Stimulated activated memory B cell treated with anti-CD40 and anti-IgM and Interleukin-4, amounts not matched to agents 10 μg/mL and 1 μg/mL and 100 μg/mL, for 72 hours (primary cell): Measurements from ENCODE around the gene DUSP11.
A peak's percentile ranks its signal among the peaks of the same experiment; 100 is the strongest.
"Not testable (repeated sequence)": the region's sequence is repeated elsewhere in the genome, so short reads cannot be mapped to it uniquely, and the experiment has no call there.

Experiments used
- ATAC-seq: fragments of 150-1000 bp; cut with Tn5 transposase; 2 replicates; pipeline ENCODE4 v1.10.0; 2021
- H3K27ac Mint-ChIP-seq: one replicate; pipeline ENCODE4 v1.8.0; 2022; ENCODE audit warnings: mild to moderate bottlenecking, mixed read lengths
- H3K27me3 Mint-ChIP-seq: one replicate; pipeline ENCODE4 v1.8.0; 2022; ENCODE audit warnings: mixed read lengths
- H3K36me3 Mint-ChIP-seq: one replicate; pipeline ENCODE4 v1.8.0; 2022; ENCODE audit warnings: mixed read lengths
- H3K4me1 Mint-ChIP-seq: one replicate; pipeline ENCODE4 v1.8.0; 2022; ENCODE audit warnings: mixed read lengths
- H3K4me3 Mint-ChIP-seq: one replicate; pipeline ENCODE4 v1.8.0; 2022; ENCODE audit warnings: mild to moderate bottlenecking, moderate library complexity, mixed read lengths
- H3K9me3 Mint-ChIP-seq: one replicate; pipeline ENCODE4 v1.8.0; 2022; ENCODE audit warnings: mixed read lengths

Gene DUSP11

GRCh38 chr2:73783883-73784282 is 4.0 kb upstream of the DUSP11 start, which contains the start of gene C2orf78:
C2orf78 (plus strand) TSS chr2:73784183; CDS start chr2:73784310, 127 bp downstream.
- not testable (repeated sequence) for H3K27ac Mint-ChIP-seq, H3K4me1 Mint-ChIP-seq, H3K9me3 Mint-ChIP-seq, ATAC-seq, H3K27me3 Mint-ChIP-seq, H3K36me3 Mint-ChIP-seq, H3K4me3 Mint-ChIP-seq

GRCh38 chr2:73783402-73783801 is 3.5 kb upstream of the DUSP11 start:
- ATAC-seq, H3K27me3 Mint-ChIP-seq, H3K27ac Mint-ChIP-seq, H3K36me3 Mint-ChIP-seq, H3K4me3 Mint-ChIP-seq, H3K9me3 Mint-ChIP-seq, H3K4me1 Mint-ChIP-seq: not testable (repeated sequence)

DNA sequence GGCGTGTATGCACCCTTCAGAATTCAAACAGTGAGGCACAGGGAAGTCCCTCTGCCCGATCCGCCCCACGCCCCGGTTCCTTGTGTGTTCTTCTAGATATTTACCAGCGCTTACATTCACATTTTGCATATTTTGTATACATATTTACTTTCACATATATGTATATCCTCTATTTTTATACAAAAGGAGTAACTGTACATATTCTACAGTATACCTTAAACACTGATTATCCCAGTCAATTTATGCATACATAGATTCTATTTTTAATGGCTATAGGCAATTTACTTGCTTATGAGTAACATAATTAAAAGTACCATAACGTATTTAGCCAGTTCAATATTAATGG is 307 bp upstream of the DUSP11 start:
- Mint-ChIP-seq H3K27ac (peak overlapping the region; percentile 87), H3K36me3 (no peaks in the 10 kb centered on the region), H3K4me3 (peak overlapping the region; percentile 92), H3K27me3 (no peaks in the 10 kb centered on the region), H3K4me1 (peaks cover 18% of the 10 kb centered on the region), H3K9me3 (no peaks in the 10 kb centered on the region)
- ATAC-seq = no peak

GRCh38 chr2:73778867-73779466 is 936 bp downstream of the DUSP11 start:
- H3K36me3 Mint-ChIP-seq = peaks cover 11% of the 10 kb centered on the region

DNA sequence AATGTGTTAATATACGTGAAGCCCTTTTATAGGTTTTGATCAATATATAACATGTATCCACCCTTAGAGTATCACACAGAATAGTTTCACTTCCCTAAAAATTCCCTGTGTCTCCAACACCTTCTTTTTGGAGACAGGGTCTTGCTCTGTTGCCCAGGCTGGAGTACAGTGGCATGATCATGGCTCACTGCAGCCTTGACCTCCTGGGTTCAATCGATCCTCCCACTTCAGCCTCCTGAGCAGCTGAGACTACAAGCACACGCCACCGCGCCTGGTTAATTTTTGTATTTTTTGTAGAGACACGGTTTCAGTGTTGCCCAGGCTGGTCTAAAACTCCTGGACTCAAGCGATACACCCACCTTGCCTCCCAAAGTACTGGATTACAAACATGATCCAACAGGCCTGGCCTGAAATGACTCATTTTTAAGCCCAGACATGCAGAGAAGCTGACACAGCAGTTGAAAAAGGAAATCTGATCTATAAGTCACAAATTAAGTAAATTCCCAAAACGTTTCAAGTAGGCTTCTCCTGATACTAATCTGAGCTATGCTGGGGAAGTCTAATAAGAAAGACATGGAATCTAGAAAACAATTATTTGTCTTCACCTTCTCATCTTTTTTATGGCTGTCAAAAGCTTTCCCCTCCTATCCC is 2.9 kb downstream of the DUSP11 start:
- H3K27me3 Mint-ChIP-seq = no peaks in the 10 kb centered on the region
- no peaks in the 10 kb centered on the region for H3K9me3 Mint-ChIP-seq
- H3K4me1 Mint-ChIP-seq = peaks cover 21% of the 10 kb centered on the region
- no peak for ATAC-seq
- H3K4me3 Mint-ChIP-seq = no peak overlapping the region
- peaks cover 28% of the 10 kb centered on the region for H3K36me3 Mint-ChIP-seq
- H3K27ac Mint-ChIP-seq = no peak overlapping the region

More at GRCh38 chr2:73778867-73779466, 936 bp downstream of the DUSP11 start:
- ATAC-seq, H3K27me3 Mint-ChIP-seq, H3K9me3 Mint-ChIP-seq: not testable (repeated sequence)
- Mint-ChIP-seq H3K4me1 (peaks cover 18% of the 10 kb centered on the region), H3K4me3 (peak overlapping the region; percentile 92), H3K27ac (peak overlapping the region; percentile 87)

DNA sequence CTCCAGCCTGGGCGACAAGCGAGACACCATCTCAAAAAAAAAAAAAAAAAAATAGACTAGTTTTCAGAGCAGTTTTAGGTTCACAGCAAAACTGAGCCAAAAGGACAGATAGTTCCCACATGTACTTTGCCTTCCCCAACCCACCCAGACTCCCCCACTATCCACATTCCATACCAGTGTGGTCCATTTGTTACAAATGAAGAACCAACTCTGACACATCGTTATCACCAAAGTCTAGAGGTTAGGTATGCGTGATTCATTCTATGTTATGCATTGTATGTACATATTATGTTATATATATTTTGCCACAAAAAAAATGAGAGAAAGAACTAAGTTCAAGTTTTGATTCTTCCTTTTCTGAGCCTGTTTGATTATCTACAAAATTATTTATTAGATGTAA is 3.5 kb downstream of the DUSP11 start:
- no peak for ATAC-seq
- H3K4me1 Mint-ChIP-seq = peaks cover 26% of the 10 kb centered on the region
- H3K27me3 Mint-ChIP-seq = no peaks in the 10 kb centered on the region
- no peak overlapping the region for H3K27ac Mint-ChIP-seq
- H3K9me3 Mint-ChIP-seq = no peaks in the 10 kb centered on the region
- H3K36me3 Mint-ChIP-seq = peaks cover 34% of the 10 kb centered on the region
- no peak overlapping the region for H3K4me3 Mint-ChIP-seq

DNA sequence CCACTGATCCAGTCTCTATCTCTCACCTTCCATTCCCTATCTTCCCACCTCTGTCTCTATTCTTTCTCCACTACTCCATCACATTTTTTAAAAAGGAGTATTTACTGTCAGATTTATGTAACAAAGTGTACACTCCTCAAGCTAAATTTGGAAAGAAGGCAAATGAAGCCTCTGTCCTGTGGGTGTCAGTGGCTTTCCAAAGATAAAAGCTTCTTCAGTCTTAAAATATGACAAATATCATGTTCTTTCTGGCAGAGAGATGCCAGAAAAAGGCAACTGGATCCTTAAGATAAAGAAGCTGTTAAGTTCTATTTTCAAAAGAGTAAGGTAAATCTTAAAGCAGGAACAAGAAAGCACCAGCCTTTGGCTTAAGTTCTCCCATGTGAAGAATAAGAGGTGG is 7.1 kb downstream of the DUSP11 start:
- no peaks in the 10 kb centered on the region for H3K27me3 Mint-ChIP-seq
- no peak overlapping the region for H3K27ac Mint-ChIP-seq
- peaks cover 66% of the 10 kb centered on the region for H3K36me3 Mint-ChIP-seq
- no peak overlapping the region for H3K4me3 Mint-ChIP-seq
- peaks cover 27% of the 10 kb centered on the region for H3K4me1 Mint-ChIP-seq
- H3K9me3 Mint-ChIP-seq = no peaks in the 10 kb centered on the region
- ATAC-seq = no peak

DNA sequence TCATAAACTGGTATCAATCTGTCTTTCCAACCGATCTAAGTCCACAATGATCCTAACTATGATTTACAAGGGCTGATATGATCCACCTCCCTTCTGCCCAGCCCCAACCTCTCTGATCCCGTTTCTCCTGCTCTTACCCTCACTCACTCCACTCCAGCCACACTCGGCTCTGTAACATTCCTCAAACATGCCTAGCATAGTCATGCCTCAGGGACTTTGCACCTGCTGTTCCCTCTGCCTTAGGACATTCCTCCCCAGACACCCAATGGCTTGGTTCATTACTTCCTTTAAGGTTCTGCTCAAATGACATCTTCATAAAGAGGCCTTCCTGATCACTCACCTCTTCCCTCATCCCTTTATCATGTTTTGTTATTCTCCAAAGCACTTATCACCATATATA is 9.2 kb downstream of the DUSP11 start:
- ATAC-seq = no peak
- no peak overlapping the region for H3K27ac Mint-ChIP-seq
- H3K27me3 Mint-ChIP-seq = no peaks in the 10 kb centered on the region
- H3K4me1 Mint-ChIP-seq = peaks cover 27% of the 10 kb centered on the region
- no peaks in the 10 kb centered on the region for H3K9me3 Mint-ChIP-seq
- H3K36me3 Mint-ChIP-seq = peaks cover 82% of the 10 kb centered on the region
- no peak overlapping the region for H3K4me3 Mint-ChIP-seq

DNA sequence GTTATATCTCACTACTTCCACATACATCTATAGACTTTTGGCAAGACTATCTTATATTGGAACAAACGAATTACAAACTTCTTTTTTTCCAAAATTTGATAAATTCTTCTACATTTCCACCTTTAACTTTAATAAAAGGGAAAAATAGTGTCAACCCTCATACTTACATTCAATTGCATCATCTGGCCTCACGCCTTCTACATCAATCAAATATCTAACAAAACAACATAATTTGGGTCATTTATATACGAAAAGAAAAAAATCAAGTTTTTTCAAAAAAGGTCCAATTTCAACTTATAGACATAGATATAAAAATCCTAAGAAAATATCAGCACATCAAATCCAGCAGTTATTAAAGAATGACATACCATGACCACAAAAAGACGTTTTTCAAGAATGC is 12.9 kb downstream of the DUSP11 start:
- no peak overlapping the region for H3K4me3 Mint-ChIP-seq
- H3K9me3 Mint-ChIP-seq = no peaks in the 10 kb centered on the region
- H3K27me3 Mint-ChIP-seq = no peaks in the 10 kb centered on the region
- no peak for ATAC-seq
- H3K4me1 Mint-ChIP-seq = peaks cover 24% of the 10 kb centered on the region
- peaks cover 74% of the 10 kb centered on the region for H3K36me3 Mint-ChIP-seq
- no peak overlapping the region for H3K27ac Mint-ChIP-seq

DNA sequence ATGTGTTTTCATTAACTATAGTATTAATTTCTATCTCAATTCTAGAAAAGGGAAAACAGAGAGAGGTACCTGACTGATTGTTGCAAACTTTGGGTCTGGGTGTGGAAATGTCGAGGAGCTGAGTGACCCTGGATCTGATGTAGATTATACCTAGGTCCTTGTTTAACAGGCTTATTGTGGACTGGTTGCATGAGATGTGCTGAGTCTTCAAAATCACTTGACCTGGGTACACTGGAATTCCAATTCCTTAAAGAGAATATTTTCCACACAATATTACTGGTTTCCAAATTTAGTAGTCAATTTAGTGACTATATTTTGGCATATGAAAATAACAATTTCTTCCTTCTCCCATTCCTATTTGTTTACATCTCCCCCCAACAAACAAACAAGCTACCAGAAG is 13.6 kb downstream of the DUSP11 start:
- H3K27ac Mint-ChIP-seq = no peak overlapping the region
- H3K27me3 Mint-ChIP-seq = no peaks in the 10 kb centered on the region
- H3K4me3 Mint-ChIP-seq = no peak overlapping the region
- H3K4me1 Mint-ChIP-seq = peaks cover 19% of the 10 kb centered on the region
- no peak for ATAC-seq
- H3K36me3 Mint-ChIP-seq = peaks cover 68% of the 10 kb centered on the region
- no peaks in the 10 kb centered on the region for H3K9me3 Mint-ChIP-seq

DNA sequence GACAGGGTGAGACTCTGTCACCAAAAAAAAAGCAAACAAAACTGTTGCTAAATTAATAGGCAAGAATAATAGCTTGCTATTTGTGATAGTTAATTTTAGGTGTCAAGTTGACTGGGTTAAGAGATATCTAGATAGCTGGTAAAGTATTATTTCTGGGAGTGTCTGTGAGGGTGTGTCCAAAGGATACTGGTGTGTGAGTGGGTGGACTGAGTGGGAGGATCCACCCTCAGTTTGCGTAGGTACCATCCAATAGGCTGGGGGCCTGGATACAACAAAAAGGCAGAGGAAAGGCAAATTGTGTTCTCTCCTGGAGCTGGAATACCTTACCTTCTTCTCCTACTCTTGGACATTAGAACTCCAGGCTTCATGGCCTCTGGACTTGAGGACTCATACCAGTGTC is 15.0 kb downstream of the DUSP11 start:
- H3K4me1 Mint-ChIP-seq = peaks cover 9% of the 10 kb centered on the region
- no peaks in the 10 kb centered on the region for H3K27me3 Mint-ChIP-seq
- ATAC-seq = no peak
- H3K4me3 Mint-ChIP-seq = no peak overlapping the region
- H3K27ac Mint-ChIP-seq = no peak overlapping the region
- H3K36me3 Mint-ChIP-seq = peaks cover 60% of the 10 kb centered on the region
- no peaks in the 10 kb centered on the region for H3K9me3 Mint-ChIP-seq

- no peak for ATAC-seq
- Mint-ChIP-seq H3K27me3 (no peaks in the 10 kb centered on the region), H3K4me3 (no peak overlapping the region), H3K4me1 (peaks cover 2% of the 10 kb centered on the region), H3K9me3 (no peaks in the 10 kb centered on the region), H3K36me3 (peaks cover 53% of the 10 kb centered on the region), H3K27ac (no peak overlapping the region)
Observed at GRCh38 chr2:73762571-73762970, 17.3 kb downstream of the DUSP11 start.

DNA sequence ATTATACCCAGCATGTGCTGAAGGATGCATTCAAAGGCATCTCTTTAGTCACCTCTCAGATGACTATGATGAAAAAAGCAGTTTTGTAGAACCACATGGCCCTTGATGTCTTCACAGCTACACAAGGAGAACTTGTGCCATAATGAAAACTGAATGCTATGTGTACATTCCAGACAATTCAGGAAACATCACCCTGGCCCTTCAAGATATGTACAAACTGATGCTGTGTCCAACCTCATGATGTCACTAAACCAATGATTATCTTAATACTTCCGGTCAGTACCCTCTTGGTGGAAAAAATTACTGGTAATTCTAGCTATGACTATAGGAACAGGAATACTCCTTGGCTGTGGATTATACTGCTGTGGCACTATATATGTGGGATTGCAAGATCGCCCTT is 20.0 kb downstream of the DUSP11 start:
- Mint-ChIP-seq H3K27ac (no peak overlapping the region), H3K4me3 (no peak overlapping the region), H3K9me3 (no peaks in the 10 kb centered on the region), H3K36me3 (peaks cover 39% of the 10 kb centered on the region), H3K4me1 (no peaks in the 10 kb centered on the region), H3K27me3 (no peaks in the 10 kb centered on the region)
- no peak for ATAC-seq

- no peaks in the 10 kb centered on the region for H3K4me1 Mint-ChIP-seq
- no peak overlapping the region for H3K27ac Mint-ChIP-seq
- no peak overlapping the region for H3K4me3 Mint-ChIP-seq
- peaks cover 41% of the 10 kb centered on the region for H3K36me3 Mint-ChIP-seq
- no peaks in the 10 kb centered on the region for H3K27me3 Mint-ChIP-seq
- peaks cover 3% of the 10 kb centered on the region for H3K9me3 Mint-ChIP-seq
- no peak for ATAC-seq
Observed at GRCh38 chr2:73759285-73759764, 20.6 kb downstream of the DUSP11 start.

DNA sequence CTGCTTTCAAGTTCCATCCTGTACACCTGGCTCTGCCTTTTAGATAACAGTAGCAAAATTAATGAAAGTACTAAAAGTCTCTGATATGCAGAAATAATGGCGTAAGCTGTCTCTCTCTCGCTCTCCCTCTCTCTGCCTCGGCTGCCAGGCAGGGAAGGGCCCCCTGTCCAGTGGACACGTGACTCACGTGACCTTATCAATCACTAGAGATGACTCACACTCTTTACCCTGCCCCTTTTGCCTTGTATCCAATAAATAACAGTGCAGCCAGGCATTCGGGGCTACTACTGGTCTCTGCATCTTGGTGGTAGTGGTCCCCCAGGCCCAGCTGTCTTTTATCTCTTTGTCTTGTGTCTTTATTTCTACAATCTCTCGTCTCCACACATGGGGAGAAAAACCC is 25.6 kb downstream of the DUSP11 start:
- not testable (repeated sequence) for H3K27me3 Mint-ChIP-seq, ATAC-seq, H3K9me3 Mint-ChIP-seq, H3K4me1 Mint-ChIP-seq, H3K27ac Mint-ChIP-seq, H3K4me3 Mint-ChIP-seq
- peaks cover 56% of the 10 kb centered on the region for H3K36me3 Mint-ChIP-seq

- Mint-ChIP-seq H3K27me3 (no peaks in the 10 kb centered on the region), H3K36me3 (peaks cover 79% of the 10 kb centered on the region), H3K4me3 (no peak overlapping the region), H3K4me1 (no peaks in the 10 kb centered on the region), H3K27ac (no peak overlapping the region), H3K9me3 (peaks cover 10% of the 10 kb centered on the region)
- no peak for ATAC-seq
Observed at GRCh38 chr2:73749314-73749713, 30.6 kb downstream of the DUSP11 start.
